H1 (cell line): ENCODE results near the gene MAPRE2. TPM values are rescaled to one million over a fixed set of nuclear protein-coding genes. Genes with fewer than 3 reads are reported as not detected.

Source experiments
- BRCA1 ChIP-seq: IDR thresholded peaks from 2 replicates; pipeline ENCODE4 v1.6.1; 2012; ENCODE audit warnings: low read depth, low read length, improper control_type of control experiment
- CHD1 ChIP-seq: IDR thresholded peaks from 2 replicates; pipeline ENCODE4 v1.6.1; 2012; ENCODE audit warnings: low read depth, low read length, improper control_type of control experiment
- CHD7 ChIP-seq: fragments of 300-600 bp; sonication (generic); IDR thresholded peaks from 2 replicates; pipeline ENCODE4 v1.7.1; 2012; ENCODE audit warnings: low read length, moderate library complexity, mild to moderate bottlenecking, inconsistent platforms; ENCODE audit not compliant: insufficient replicate concordance
- HDAC6 ChIP-seq: IDR thresholded peaks from one replicate; pipeline ENCODE4 v1.7.1; 2012; ENCODE audit warnings: low read depth, mild to moderate bottlenecking, inconsistent platforms, low read length, moderate library complexity
- KDM5A ChIP-seq: fragments of 200-600 bp; IDR thresholded peaks from 2 replicates; pipeline ENCODE4 v1.7.1; 2012; ENCODE audit warnings: mild to moderate bottlenecking, low read length, inconsistent platforms, mixed read lengths
- POU5F1 ChIP-seq: IDR thresholded peaks from 2 replicates; pipeline ENCODE4 v1.6.1; 2011; ENCODE audit warnings: low read depth, mild to moderate bottlenecking, low read length, moderate library complexity
- RFX5 ChIP-seq: IDR thresholded peaks from 2 replicates; pipeline ENCODE4 v1.6.1; 2011; ENCODE audit warnings: low read depth, low read length, improper control_type of control experiment, borderline replicate concordance
- SP2 ChIP-seq: IDR thresholded peaks from 2 replicates; pipeline ENCODE4 v1.6.1; 2012; ENCODE audit warnings: mild to moderate bottlenecking, low read length, inconsistent platforms
- TAF1 ChIP-seq: IDR thresholded peaks from 2 replicates; pipeline ENCODE4 v1.6.1; 2011; ENCODE audit warnings: mild to moderate bottlenecking, low read depth, low read length
- polyA plus RNA-seq, 7 experiments: library from polyadenylated mRNA; depleted of rRNA in 3 of 7; stranded (reverse) in 5 of 7; unstranded in 2 of 7; fragments of >200 nt in 5 of 7; fragments of 200-250 nt in 2 of 7; gene quantifications; 1 replicate in 5 of 7; 2 replicates in 1 of 7; 4 replicates in 1 of 7; pipeline versions ENCODE4 v1.2.1 to v1.2.3, GENCODE V29; 2011 to 2013; ENCODE audit warnings: missing spikeins in 2 of 7, mixed read lengths in 2 of 7
- total RNA-seq: library from RNA; stranded (reverse); fragmentation: NEBNext Ultra II Directional; extraction: Animal tissue kit (Norgen Biotek cat#: 25700); gene quantifications from 2 replicates; pipeline ENCODE4 v1.2.1, GENCODE V29; 2021

Gene MAPRE2
- total and polyA plus RNA-seq, 2 of the 8 experiments (the other 6 are each of a cell fraction or from before 2014, with no cell fraction given): 32.6 to 33.1 TPM

- no peak for TF ChIP-seq CHD7
- TF ChIP-seq KDM5A: no peak
- TF ChIP-seq TAF1: no peak
- no peak for TF ChIP-seq SP2
- TF ChIP-seq POU5F1: no peak
- TF ChIP-seq RFX5: no peak
- no peak for TF ChIP-seq HDAC6
- TF ChIP-seq CHD1: no peak
- TF ChIP-seq BRCA1: no peak
These were observed 95.7 kb downstream of the MAPRE2 start (continued) for GRCh38 chr18:35136885-35137284.
